Panc1 (cell line): ENCODE measurements around the gene DFFB.

Source experiments
- CTCF ChIP-seq: fragments of 450-650 bp; IDR thresholded peaks from 2 replicates; pipeline ENCODE4 v1.5.1; 2017; ENCODE audit warnings: mild to moderate bottlenecking
- POLR2AphosphoS5 ChIP-seq: IDR thresholded peaks from 2 replicates; pipeline ENCODE4 v1.6.1; 2012; ENCODE audit warnings: mild to moderate bottlenecking, low read depth, low read length, moderate library complexity
- REST ChIP-seq, 2 experiments: IDR thresholded peaks; 2 replicates each; pipeline ENCODE4 v1.6.1; 2011 to 2012; ENCODE audit warnings: low read depth in 2 of 2, control low read depth in 1 of 2, low read length in 1 of 2, mild to moderate bottlenecking in 1 of 2, moderate library complexity in 1 of 2; ENCODE audit not compliant: insufficient read depth in 1 of 2
- SIN3A ChIP-seq: IDR thresholded peaks from 2 replicates; pipeline ENCODE4 v1.6.1; 2012; ENCODE audit warnings: low read depth, mild to moderate bottlenecking, low read length, moderate library complexity, borderline replicate concordance; ENCODE audit not compliant: insufficient read depth
- TCF7L2 ChIP-seq: IDR thresholded peaks from 2 replicates; pipeline ENCODE4 v1.6.1; 2011; ENCODE audit warnings: mild to moderate bottlenecking, low read depth, low read length, inconsistent platforms

GRCh38 chr1:3907621-3908165, 50.4 kb downstream of the DFFB start:
- no peak for TF ChIP-seq CTCF
- TF ChIP-seq REST (IDR thresholded peaks at IDR 0.05; ENCODE audit: insufficient read depth in 1 of 2, low read depth in 2 of 2, low read length in 1 of 2) = no peak
- no peak for TF ChIP-seq POLR2AphosphoS5
- TF ChIP-seq SIN3A = no peak
- no peak for TF ChIP-seq TCF7L2
